ENCODE measurements around the gene ATP13A2.

GRCh38 chr1:17020502-17020901, 8.8 kb upstream of the ATP13A2 start:
- TF ChIP-seq CTCF (optimal IDR thresholded peaks at IDR 0.05 in 1 of 3, IDR thresholded peaks at IDR 0.05 in 1 of 3, conservative IDR thresholded peaks at IDR 0.05 in 1 of 3; ENCODE audit: extremely low read depth in 1 of 3, insufficient read depth in 2 of 3, low read length in 3 of 3) (no peak), EZH2 (IDR thresholded peaks at IDR 0.05; ENCODE audit: low read length) (no peak)

Measured in keratinocyte (primary cell).